Gastrocnemius medialis (tissue), 4 donors: ENCODE data around the gene LMO2.
"Not testable (repeated sequence)": the region's sequence is repeated elsewhere in the genome, so short reads cannot be mapped to it uniquely, and the experiment has no call there.

Experiments
- CTCF ChIP-seq, 5 experiments: fragments of 450-650 bp in 3 of 5; fragments of 200-600 bp in 2 of 5; sonication (generic) in 2 of 5; IDR thresholded peaks in 4 of 5; conservative IDR thresholded peaks in 1 of 5; 1 replicate in 4 of 5; 2 replicates in 1 of 5; pipeline ENCODE4 v1.5.1; 2016 to 2019; ENCODE audit warnings: antibody characterized with exemption in 5 of 5, mild to moderate bottlenecking in 3 of 5, moderate library complexity in 3 of 5
- POLR2A ChIP-seq, 2 donors: fragments of 450-650 bp; IDR thresholded peaks; one replicate each; pipeline ENCODE4 v1.6.1; 2017; ENCODE audit warnings: antibody characterized with exemption in 2 of 2, mild to moderate bottlenecking in 2 of 2, moderate library complexity in 2 of 2

GRCh38 chr11:33837334-33837733 lies 54.5 kb downstream of the LMO2 start:
- TF ChIP-seq CTCF (IDR thresholded peaks at IDR 0.05 in 4 of 5, conservative IDR thresholded peaks at IDR 0.05 in 1 of 5); POLR2A (IDR thresholded peaks at IDR 0.05): not testable (repeated sequence)
